GM12878 (cell line): ENCODE measurements around the gene PHKA1. TPM values are rescaled to one million over a fixed set of nuclear protein-coding genes. Genes with fewer than 3 reads are reported as not detected.

ENCODE experiments used
- ATAC-seq: fragments of 200-7000 bp; cut with Tn5 transposase; 3 replicates; pipeline ENCODE4 v1.9.1; 2020; ENCODE audit warnings: mild to moderate bottlenecking, moderate library complexity
- BruUV-seq: library from RNA; stranded (reverse); fragments of 400-500 nt; replicated peaks from 2 replicates; lab custom pipeline; 2021; lab: Mats Ljungman, UMichigan
- CTCF ChIA-PET: fragments of 300-600 bp; sonication (Branson Sonifier 250); formaldehyde crosslinking; extraction: SDS; loops from one replicate; lab custom pipeline; 2021; ENCODE audit warnings: inconsistent platforms; lab: Yijun Ruan, JAX
- POLR2A ChIA-PET: fragments of 350-600 bp; formaldehyde crosslinking; extraction: SDS; loops from one replicate; lab custom pipeline; 2021; ENCODE audit warnings: inconsistent platforms; lab: Charles Lee
- RAD21 ChIA-PET: fragments of 300-600 bp; sonication (Branson Sonifier 250); formaldehyde crosslinking; loops from one replicate; lab custom pipeline; 2023; ENCODE audit warnings: antibody characterized with exemption; ENCODE audit not compliant: unreplicated experiment; lab: Charles Lee
- SMC1A ChIA-PET: fragments of 300-600 bp; sonication (Branson Sonifier 250); formaldehyde crosslinking; loops from one replicate; lab custom pipeline; 2023; ENCODE audit not compliant: unreplicated experiment, uncharacterized antibody; lab: Charles Lee
- DNase-seq: peaks from one replicate; pipeline ENCODE4 v3.0.0-alpha.2; 2011; ENCODE audit warnings: low read depth, low spot score
- FAIRE-seq: peaks from 3 replicates; lab custom pipeline; 2011; peaks lifted over from hg19 to GRCh38; lab: Jason Lieb, UNC
- H2AFZ ChIP-seq: 2 replicates; pipeline ENCODE4 v1.6.0; 2011; ENCODE audit warnings: low read depth, low read length, control low read depth; ENCODE audit not compliant: control insufficient read depth
- H3K27ac ChIP-seq: 2 replicates; pipeline ENCODE4 v1.5.1; 2011; ENCODE audit warnings: control low read depth; ENCODE audit not compliant: control insufficient read depth, insufficient read depth
- H3K27me3 ChIP-seq, 2 experiments: replicated peaks in 1 of 2; 2 replicates each; pipeline versions ENCODE4 v1.6.0 to v1.6.1; 2011; ENCODE audit warnings: low read length in 1 of 2; ENCODE audit not compliant: control insufficient read depth in 2 of 2, insufficient read depth in 2 of 2
- H3K36me3 ChIP-seq, 2 experiments: 2 replicates each; pipeline ENCODE4 v1.5.1; 2011; ENCODE audit warnings: low read length in 1 of 2; ENCODE audit not compliant: control insufficient read depth in 2 of 2, insufficient read depth in 2 of 2
- H3K4me1 ChIP-seq: 2 replicates; pipeline ENCODE4 v1.6.1; 2011; ENCODE audit warnings: mild to moderate bottlenecking, low read length, moderate library complexity, mixed read lengths; ENCODE audit not compliant: control insufficient read depth, insufficient read depth
- H3K4me2 ChIP-seq: 2 replicates; pipeline ENCODE4 v1.6.0; 2011; ENCODE audit warnings: control low read depth; ENCODE audit not compliant: control insufficient read depth, insufficient read depth
- H3K4me3 ChIP-seq: fragments of 200-600 bp; sonication (generic); 2 replicates; pipeline ENCODE4 v1.5.1; 2016
- H3K79me2 ChIP-seq: 2 replicates; pipeline ENCODE4 v1.6.0; 2011; ENCODE audit warnings: low read length; ENCODE audit not compliant: control insufficient read depth, insufficient read depth
- H3K9ac ChIP-seq: 2 replicates; pipeline ENCODE4 v1.8.0; 2011; ENCODE audit warnings: low read length, control low read depth, mixed read lengths; ENCODE audit not compliant: control insufficient read depth, insufficient read depth
- H3K9me3 ChIP-seq: replicated peaks from 3 replicates; pipeline ENCODE4 v1.5.1; 2011; ENCODE audit warnings: mild to moderate bottlenecking, low read length; ENCODE audit not compliant: control insufficient read depth, insufficient read depth
- H4K20me1 ChIP-seq: 2 replicates; pipeline ENCODE4 v1.6.0; 2011; ENCODE audit not compliant: control insufficient read depth, insufficient read depth
- CBX3 ChIP-seq: fragments of 200-600 bp; sonication (generic); IDR thresholded peaks from 2 replicates; pipeline ENCODE4 v1.6.1; 2016; ENCODE audit warnings: low read depth, borderline replicate concordance
- FOS ChIP-seq: IDR thresholded peaks from 3 replicates; pipeline ENCODE4 v1.6.1; 2011; ENCODE audit warnings: borderline replicate concordance; ENCODE audit not compliant: insufficient read length; ENCODE audit errors: extremely low read depth
- GABPA ChIP-seq: IDR thresholded peaks from 2 replicates; pipeline ENCODE4 v1.6.1; 2014; ENCODE audit warnings: antibody characterized with exemption, low read depth, mild to moderate bottlenecking, inconsistent platforms
- NFXL1 ChIP-seq: fragments of 450-650 bp; IDR thresholded peaks from 2 replicates; pipeline ENCODE4 v1.6.1; 2017; ENCODE audit warnings: antibody characterized with exemption, mild to moderate bottlenecking, borderline replicate concordance
- RCOR1 ChIP-seq: conservative IDR thresholded peaks from 2 replicates; pipeline ENCODE4 v1.6.1; 2012; ENCODE audit warnings: low read depth, low read length, improper control_type of control experiment
- SMARCA5 ChIP-seq: fragments of 450-650 bp; IDR thresholded peaks from 2 replicates; pipeline ENCODE4 v1.6.1; 2017; ENCODE audit warnings: mild to moderate bottlenecking
- SUPT20H ChIP-seq: IDR thresholded peaks from 2 replicates; pipeline ENCODE4 v1.6.1; 2011; ENCODE audit warnings: low read depth, mild to moderate bottlenecking, low read length, moderate library complexity, borderline replicate concordance; ENCODE audit not compliant: control insufficient read depth
- TCF3 ChIP-seq: IDR thresholded peaks from 2 replicates; pipeline ENCODE4 v1.6.1; 2012; ENCODE audit warnings: low read depth, mild to moderate bottlenecking, low read length, borderline replicate concordance; ENCODE audit not compliant: insufficient read depth
- WRNIP1 ChIP-seq: IDR thresholded peaks from 2 replicates; pipeline ENCODE4 v1.6.1; 2011; ENCODE audit warnings: low read depth, low read length, improper control_type of control experiment, borderline replicate concordance
- WGBS: methylation state at CpG from one replicate; pipeline ENCODE4 v1.1.6; 2016; ENCODE audit warnings: low lambda C conversion rate; ENCODE audit not compliant: insufficient replicate concordance, insufficient coverage; ENCODE audit errors: missing lambda C conversion rate; 5-methylcytosine and 5-hydroxymethylcytosine counted together
- in situ Hi-C: fragments of 300-500 bp; cut with MboI; formaldehyde crosslinking; loops from 9 replicates; pipeline ENCODE4 v1.14.3; 2018; ENCODE audit warnings: mixed read lengths
- intact Hi-C: fragments of 100-400 bp; cut with micrococcal nuclease; formaldehyde crosslinking; loops from one replicate; pipeline ENCODE4 v1.14.2; 2022; ENCODE audit not compliant: unreplicated experiment
- polyA plus RNA-seq, 11 experiments: library from polyadenylated mRNA; depleted of rRNA in 4 of 11; unstranded in 6 of 11; stranded (reverse) in 5 of 11; fragments of >200 nt; fragmentation: Nextera tagmentation in 4 of 11; fragmentation: Illumina TruSeq in 1 of 11; extraction: Ambion mirVana in 4 of 11; extraction: Trizol in 1 of 11; gene quantifications; 1 replicate in 1 of 11; 2 replicates in 10 of 11; pipeline versions ENCODE4 v1.2.1 to v1.2.3, GENCODE V29; 2011 to 2016; ENCODE audit warnings: inconsistent platforms in 2 of 11, missing spikeins in 2 of 11, low read depth in 1 of 11
- total RNA-seq, 4 experiments: library from RNA; depleted of rRNA in 3 of 4; stranded (reverse); fragments of >200 nt in 3 of 4; fragmentation: Illumina TruSeq in 1 of 4; extraction: Trizol in 1 of 4; gene quantifications; 2 replicates each; pipeline versions ENCODE4 v1.2.1 to v1.2.3, GENCODE V29; 2013 to 2021
- TF ChIP-seq, protein P1 (sequence below): IDR thresholded peaks from 2 replicates; pipeline ENCODE4 v1.6.1; 2011; ENCODE audit warnings: borderline replicate concordance, low read depth, mild to moderate bottlenecking, moderate library complexity, mixed read lengths, low read length; ENCODE audit not compliant: insufficient read depth; ENCODE audit errors: extremely low read length
- TF ChIP-seq, protein P2 (sequence below), 3 experiments: IDR thresholded peaks in 2 of 3; conservative IDR thresholded peaks in 1 of 3; 2 replicates each; pipeline ENCODE4 v1.5.1; 2011; ENCODE audit warnings: low read depth in 3 of 3, low read length in 3 of 3, mild to moderate bottlenecking in 3 of 3, control low read depth in 2 of 3, moderate library complexity in 2 of 3, inconsistent platforms in 1 of 3, mixed read lengths in 1 of 3; ENCODE audit not compliant: control insufficient read depth in 2 of 3, insufficient read depth in 1 of 3; ENCODE audit errors: extremely low read depth in 1 of 3
- TF ChIP-seq, protein P3 (sequence below): fragments of 450-650 bp; conservative IDR thresholded peaks from 2 replicates; pipeline ENCODE4 v1.6.1; 2017; ENCODE audit warnings: mild to moderate bottlenecking, moderate library complexity
- TF ChIP-seq, protein P4 (sequence below): fragments of 450-650 bp; IDR thresholded peaks from 2 replicates; pipeline ENCODE4 v1.6.1; 2017; ENCODE audit warnings: mild to moderate bottlenecking

PHKA1 gene
- total and polyA plus RNA-seq, 10 of the 15 experiments (the other 5 are each of a cell fraction or from before 2014, with no cell fraction given), result under 0.01 to 0.15 (median 0.05) TPM; not detected in 4

DNA sequence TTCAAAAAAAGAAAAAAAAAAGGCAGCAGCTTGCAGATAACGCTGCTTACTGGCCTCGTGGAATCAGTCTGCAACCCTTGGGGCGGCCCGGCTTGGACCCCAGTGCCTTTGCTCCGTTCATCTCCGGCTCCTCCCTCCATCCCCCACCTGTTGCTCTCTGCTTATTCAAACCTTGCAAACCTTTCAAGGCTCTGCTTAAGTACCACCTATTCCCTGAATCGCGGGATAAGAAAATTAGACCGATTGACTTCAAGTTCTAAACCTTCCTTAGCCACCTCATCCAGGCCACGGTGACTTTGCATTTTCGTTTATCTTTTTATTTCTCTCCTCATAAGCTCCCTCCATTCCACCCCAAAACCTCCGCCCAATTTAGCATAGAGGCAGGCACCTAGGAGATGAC is 1.4 kb upstream of the PHKA1 start:
- Histone ChIP-seq H4K20me1 (no peaks in the 10 kb centered on the region), H3K9me3 (no peaks in the 10 kb centered on the region), H3K9ac (no peak overlapping the region), H3K27me3 (no peaks in the 10 kb centered on the region; a peak in 1 of 4 replicates), H3K79me2 (no peaks in the 10 kb centered on the region), H3K27ac (no peak overlapping the region), H3K4me2 (no peak overlapping the region), H3K4me3 (no peak overlapping the region), H3K4me1 (no peaks in the 10 kb centered on the region), H3K36me3 (no peaks in the 10 kb centered on the region), H2AFZ (no peak overlapping the region)
- SMC1A ChIA-PET, result no interaction called here
- DNase-seq, result no peak
- WGBS, result 57% methylated on average over 12 of the region's 12 CpGs
- FAIRE-seq, result no peak
- RAD21 ChIA-PET, result no interaction called here
- BruUV-seq, result no TSS peak
- CTCF ChIA-PET, result no interaction called here
- TF ChIP-seq GABPA (no peak), FOS (no peak), SMARCA5 (no peak), SUPT20H (no peak), TCF3 (no peak), NFXL1 (no peak), CBX3 (no peak), RCOR1 (no peak), WRNIP1 (no peak)
- TF ChIP-seq, protein P1, sequence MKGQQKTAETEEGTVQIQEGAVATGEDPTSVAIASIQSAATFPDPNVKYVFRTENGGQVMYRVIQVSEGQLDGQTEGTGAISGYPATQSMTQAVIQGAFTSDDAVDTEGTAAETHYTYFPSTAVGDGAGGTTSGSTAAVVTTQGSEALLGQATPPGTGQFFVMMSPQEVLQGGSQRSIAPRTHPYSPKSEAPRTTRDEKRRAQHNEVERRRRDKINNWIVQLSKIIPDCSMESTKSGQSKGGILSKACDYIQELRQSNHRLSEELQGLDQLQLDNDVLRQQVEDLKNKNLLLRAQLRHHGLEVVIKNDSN, result no peak
- TF ChIP-seq, protein P2, sequence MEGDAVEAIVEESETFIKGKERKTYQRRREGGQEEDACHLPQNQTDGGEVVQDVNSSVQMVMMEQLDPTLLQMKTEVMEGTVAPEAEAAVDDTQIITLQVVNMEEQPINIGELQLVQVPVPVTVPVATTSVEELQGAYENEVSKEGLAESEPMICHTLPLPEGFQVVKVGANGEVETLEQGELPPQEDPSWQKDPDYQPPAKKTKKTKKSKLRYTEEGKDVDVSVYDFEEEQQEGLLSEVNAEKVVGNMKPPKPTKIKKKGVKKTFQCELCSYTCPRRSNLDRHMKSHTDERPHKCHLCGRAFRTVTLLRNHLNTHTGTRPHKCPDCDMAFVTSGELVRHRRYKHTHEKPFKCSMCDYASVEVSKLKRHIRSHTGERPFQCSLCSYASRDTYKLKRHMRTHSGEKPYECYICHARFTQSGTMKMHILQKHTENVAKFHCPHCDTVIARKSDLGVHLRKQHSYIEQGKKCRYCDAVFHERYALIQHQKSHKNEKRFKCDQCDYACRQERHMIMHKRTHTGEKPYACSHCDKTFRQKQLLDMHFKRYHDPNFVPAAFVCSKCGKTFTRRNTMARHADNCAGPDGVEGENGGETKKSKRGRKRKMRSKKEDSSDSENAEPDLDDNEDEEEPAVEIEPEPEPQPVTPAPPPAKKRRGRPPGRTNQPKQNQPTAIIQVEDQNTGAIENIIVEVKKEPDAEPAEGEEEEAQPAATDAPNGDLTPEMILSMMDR (IDR thresholded peaks at IDR 0.05 in 2 of 3, conservative IDR thresholded peaks at IDR 0.05 in 1 of 3; ENCODE audit: control insufficient read depth in 2 of 3, extremely low read depth in 1 of 3, insufficient read depth in 1 of 3, low read depth in 3 of 3, low read length in 3 of 3), result no peak
- TF ChIP-seq, protein P3, sequence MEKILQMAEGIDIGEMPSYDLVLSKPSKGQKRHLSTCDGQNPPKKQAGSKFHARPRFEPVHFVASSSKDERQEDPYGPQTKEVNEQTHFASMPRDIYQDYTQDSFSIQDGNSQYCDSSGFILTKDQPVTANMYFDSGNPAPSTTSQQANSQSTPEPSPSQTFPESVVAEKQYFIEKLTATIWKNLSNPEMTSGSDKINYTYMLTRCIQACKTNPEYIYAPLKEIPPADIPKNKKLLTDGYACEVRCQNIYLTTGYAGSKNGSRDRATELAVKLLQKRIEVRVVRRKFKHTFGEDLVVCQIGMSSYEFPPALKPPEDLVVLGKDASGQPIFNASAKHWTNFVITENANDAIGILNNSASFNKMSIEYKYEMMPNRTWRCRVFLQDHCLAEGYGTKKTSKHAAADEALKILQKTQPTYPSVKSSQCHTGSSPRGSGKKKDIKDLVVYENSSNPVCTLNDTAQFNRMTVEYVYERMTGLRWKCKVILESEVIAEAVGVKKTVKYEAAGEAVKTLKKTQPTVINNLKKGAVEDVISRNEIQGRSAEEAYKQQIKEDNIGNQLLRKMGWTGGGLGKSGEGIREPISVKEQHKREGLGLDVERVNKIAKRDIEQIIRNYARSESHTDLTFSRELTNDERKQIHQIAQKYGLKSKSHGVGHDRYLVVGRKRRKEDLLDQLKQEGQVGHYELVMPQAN, result no peak
- TF ChIP-seq, protein P4, sequence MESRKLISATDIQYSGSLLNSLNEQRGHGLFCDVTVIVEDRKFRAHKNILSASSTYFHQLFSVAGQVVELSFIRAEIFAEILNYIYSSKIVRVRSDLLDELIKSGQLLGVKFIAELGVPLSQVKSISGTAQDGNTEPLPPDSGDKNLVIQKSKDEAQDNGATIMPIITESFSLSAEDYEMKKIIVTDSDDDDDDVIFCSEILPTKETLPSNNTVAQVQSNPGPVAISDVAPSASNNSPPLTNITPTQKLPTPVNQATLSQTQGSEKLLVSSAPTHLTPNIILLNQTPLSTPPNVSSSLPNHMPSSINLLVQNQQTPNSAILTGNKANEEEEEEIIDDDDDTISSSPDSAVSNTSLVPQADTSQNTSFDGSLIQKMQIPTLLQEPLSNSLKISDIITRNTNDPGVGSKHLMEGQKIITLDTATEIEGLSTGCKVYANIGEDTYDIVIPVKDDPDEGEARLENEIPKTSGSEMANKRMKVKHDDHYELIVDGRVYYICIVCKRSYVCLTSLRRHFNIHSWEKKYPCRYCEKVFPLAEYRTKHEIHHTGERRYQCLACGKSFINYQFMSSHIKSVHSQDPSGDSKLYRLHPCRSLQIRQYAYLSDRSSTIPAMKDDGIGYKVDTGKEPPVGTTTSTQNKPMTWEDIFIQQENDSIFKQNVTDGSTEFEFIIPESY, result no peak
- POLR2A ChIA-PET, result no interaction called here
- intact Hi-C loops (no loop called here), in situ Hi-C loops (no loop called here)
- no peak for ATAC-seq
